ENCODE results near the gene ZBED1.
"Not testable (repeated sequence)": the region's sequence is repeated elsewhere in the genome, so short reads cannot be mapped to it uniquely, and the experiment has no call there.

Gene ZBED1

GRCh38 chrX:2511326-2511725 is 10.6 kb upstream of the ZBED1 start:
- no peak for TF ChIP-seq CTCF (conservative IDR thresholded peaks at IDR 0.05; ENCODE audit: low read depth)
- ChIA-PET POLR2A (ENCODE audit: low non-redundant PET) (no interaction called here), CTCF (no interaction called here)
- no peak overlapping the region for H3K27ac ChIP-seq
- no peak for DNase-seq (ENCODE audit: low spot score)

GRCh38 chrX:2508648-2509335 is 8.0 kb upstream of the ZBED1 start:
- no peak for DNase-seq (ENCODE audit: low spot score)
- no peak overlapping the region for H3K27ac ChIP-seq
- POLR2A ChIA-PET (ENCODE audit: low non-redundant PET): no interaction called here
- CTCF ChIA-PET: no interaction called here
- no peak for TF ChIP-seq CTCF (conservative IDR thresholded peaks at IDR 0.05; ENCODE audit: low read depth)

- no peak for TF ChIP-seq CTCF (conservative IDR thresholded peaks at IDR 0.05; ENCODE audit: low read depth)
- no peak for DNase-seq (ENCODE audit: low spot score)
- CTCF ChIA-PET: no interaction called here
- POLR2A ChIA-PET (ENCODE audit: low non-redundant PET): no interaction called here
- no peak overlapping the region for H3K27ac ChIP-seq
These were observed 7.3 kb upstream of the ZBED1 start for GRCh38 chrX:2507904-2508627.

GRCh38 chrX:2507196-2507595 is 6.4 kb upstream of the ZBED1 start:
- no peak for TF ChIP-seq CTCF (conservative IDR thresholded peaks at IDR 0.05; ENCODE audit: low read depth)
- no peak for DNase-seq (ENCODE audit: low spot score)
- ChIA-PET POLR2A (ENCODE audit: low non-redundant PET) (no interaction called here), CTCF (no interaction called here)
- H3K27ac ChIP-seq: no peak overlapping the region

- DNase-seq (ENCODE audit: low spot score); H3K27ac ChIP-seq; CTCF ChIA-PET; POLR2A ChIA-PET (ENCODE audit: low non-redundant PET): not testable (repeated sequence)
These were observed 4.6 kb upstream of the ZBED1 start for GRCh38 chrX:2505341-2505740.

GRCh38 chrX:2504706-2505332 is 4.0 kb upstream of the ZBED1 start:
- ChIA-PET CTCF (no interaction called here), POLR2A (ENCODE audit: low non-redundant PET) (no interaction called here)
- no peak for TF ChIP-seq CTCF (conservative IDR thresholded peaks at IDR 0.05; ENCODE audit: low read depth)
- no peak for DNase-seq (ENCODE audit: low spot score)
- H3K27ac ChIP-seq: no peak overlapping the region

Measured in RWPE1 (cell line).